Right ventricle myocardium superior (tissue), 1 donor: ENCODE measurements around the gene DHTKD1. TPM values are rescaled to one million over a fixed set of nuclear protein-coding genes. Genes with fewer than 3 reads are reported as not detected.
"Not testable (repeated sequence)": the region's sequence is repeated elsewhere in the genome, so short reads cannot be mapped to it uniquely, and the experiment has no call there.

Experiments
- ATAC-seq: fragments of 200-7000 bp; cut with Tn5 transposase; one replicate; pipeline ENCODE4 v1.9.1; 2020; ENCODE audit warnings: mild to moderate bottlenecking; ENCODE audit not compliant: poor library complexity
- DNase-seq: peaks from one replicate; pipeline ENCODE4 v3.0.0-alpha.2; 2020
- intact Hi-C: fragments of 100-400 bp; cut with DNase I; formaldehyde crosslinking; loops from one replicate; pipeline ENCODE4 v1.11.2; 2022
- total RNA-seq: library from RNA; stranded (reverse); fragmentation: NEBNext Ultra II Directional; extraction: Animal tissue kit (Norgen Biotek cat#: 25700); gene quantifications from one replicate; pipeline ENCODE4 v1.2.1, GENCODE V29; 2021
- donor health status: DM: no; HTN: yes; CAD: no; lungs with severe emphysema.

The DHTKD1 gene
- total RNA-seq, 1 donor from 2014 or later = 22.8 TPM

- ATAC-seq (no peak), DNase-seq (no peak)
- intact Hi-C loops = no loop called here
Observed at GRCh38 chr10:12061124-12061523, 7.6 kb upstream of the DHTKD1 start.

- no peak for ATAC-seq
- no peak for DNase-seq
- intact Hi-C loops = no loop called here
Observed at GRCh38 chr10:12062754-12063482, 5.8 kb upstream of the DHTKD1 start.

- DNase-seq (no peak), ATAC-seq (no peak)
- intact Hi-C loops = no loop called here
Observed at GRCh38 chr10:12063483-12063818, 5.3 kb upstream of the DHTKD1 start.

GRCh38 chr10:12067336-12067735, 1.4 kb upstream of the DHTKD1 start:
- DNase-seq (no peak), ATAC-seq (no peak)
- intact Hi-C loops = no loop called here

- ATAC-seq, intact Hi-C loops, DNase-seq: not testable (repeated sequence)
Observed at GRCh38 chr10:12071441-12071840, 2.7 kb downstream of the DHTKD1 start.

- DNase-seq = no peak
Observed at GRCh38 chr10:12073526-12073925, 4.8 kb downstream of the DHTKD1 start.

GRCh38 chr10:12077580-12078180, 8.9 kb downstream of the DHTKD1 start:
- DNase-seq (no peak), ATAC-seq (no peak)
- intact Hi-C loops = no loop called here

More at GRCh38 chr10:12073526-12073925, 4.8 kb downstream of the DHTKD1 start:
- ATAC-seq = no peak
- intact Hi-C loops = no loop called here

GRCh38 chr10:12081470-12081869, 12.7 kb downstream of the DHTKD1 start:
- intact Hi-C loops = no loop called here
- DNase-seq = no peak

GRCh38 chr10:12081879-12082557, 13.3 kb downstream of the DHTKD1 start:
- intact Hi-C loops = no loop called here
- no peak for ATAC-seq
- DNase-seq = no peak

More at GRCh38 chr10:12081470-12081869, 12.7 kb downstream of the DHTKD1 start:
- no peak for ATAC-seq

- ATAC-seq (no peak), DNase-seq (no peak)
- intact Hi-C loops = no loop called here
Observed at GRCh38 chr10:12088919-12089318, 20.2 kb downstream of the DHTKD1 start.

- ATAC-seq (no peak), DNase-seq (no peak)
- intact Hi-C loops = no loop called here
Observed at GRCh38 chr10:12091421-12091820, 22.7 kb downstream of the DHTKD1 start.

- ATAC-seq, intact Hi-C loops, DNase-seq: not testable (repeated sequence)
Observed at GRCh38 chr10:12097361-12097760, 28.6 kb downstream of the DHTKD1 start.

- DNase-seq = no peak
- intact Hi-C loops = no loop called here
- ATAC-seq = no peak
Observed at GRCh38 chr10:12097791-12098190, 29.0 kb downstream of the DHTKD1 start.

GRCh38 chr10:12098966-12099365, 30.2 kb downstream of the DHTKD1 start:
- ATAC-seq = no peak
- DNase-seq = no peak

GRCh38 chr10:12103802-12104201, 35.0 kb downstream of the DHTKD1 start:
- DNase-seq (no peak), ATAC-seq (no peak)
- intact Hi-C loops = no loop called here

More at GRCh38 chr10:12098966-12099365, 30.2 kb downstream of the DHTKD1 start:
- intact Hi-C loops = no loop called here

- DNase-seq = no peak
- intact Hi-C loops = no loop called here
- ATAC-seq = no peak
Observed at GRCh38 chr10:12107781-12108180, 39.0 kb downstream of the DHTKD1 start.

GRCh38 chr10:12109286-12109685, 40.5 kb downstream of the DHTKD1 start:
- intact Hi-C loops = no loop called here
- ATAC-seq (no peak), DNase-seq (no peak)

- ATAC-seq = no peak
- intact Hi-C loops = no loop called here
- no peak for DNase-seq
Observed at GRCh38 chr10:12111528-12111927, 42.8 kb downstream of the DHTKD1 start.

GRCh38 chr10:12113627-12114026, 44.9 kb downstream of the DHTKD1 start:
- DNase-seq (no peak), ATAC-seq (no peak)
- intact Hi-C loops = no loop called here

- no peak for ATAC-seq
- intact Hi-C loops = no loop called here
Observed at GRCh38 chr10:12121673-12122072, 52.9 kb downstream of the DHTKD1 start.

More at GRCh38 chr10:12121673-12122072, 52.9 kb downstream of the DHTKD1 start:
- DNase-seq = no peak
